Right lobe of liver (tissue), 6 donors: ENCODE data around the gene NUP133. TPM values are rescaled to one million over a fixed set of nuclear protein-coding genes. Genes with fewer than 3 reads are reported as not detected.
A peak's percentile ranks its signal among the peaks of the same experiment; 100 is the strongest.

ENCODE experiments used
- ATAC-seq, 4 donors: fragments of 200-7000 bp; cut with Tn5 transposase; one replicate each; pipeline ENCODE4 v1.9.1; 2020; ENCODE audit warnings: mild to moderate bottlenecking in 4 of 4, moderate library complexity in 4 of 4
- DNase-seq, 3 donors: peaks; one replicate each; pipeline ENCODE4 v3.0.0-alpha.2; 2020
- H3K27ac ChIP-seq, 3 donors: fragments of 200-600 bp; one replicate each; pipeline ENCODE4 v1.8.0; 2022
- H3K27me3 ChIP-seq, 2 donors: fragments of 200-600 bp; one replicate each; pipeline ENCODE4 v1.8.0; 2022
- H3K36me3 ChIP-seq, 4 donors: fragments of 200-600 bp; sonication (generic) in 1 of 4; one replicate each; pipeline versions ENCODE4 v1.5.1 to v1.8.0; 2017 to 2022; ENCODE audit warnings: control low read depth in 1 of 4
- H3K4me1 ChIP-seq, 4 donors: fragments of 200-600 bp; sonication (generic) in 1 of 4; one replicate each; pipeline versions ENCODE4 v1.5.1 to v1.8.0; 2017 to 2022; ENCODE audit warnings: control low read depth in 1 of 4
- H3K4me3 ChIP-seq, 3 donors: fragments of 200-600 bp; one replicate each; pipeline ENCODE4 v1.8.0; 2022
- H3K9me3 ChIP-seq, 4 donors: fragments of 200-600 bp; sonication (generic) in 1 of 4; one replicate each; pipeline versions ENCODE4 v1.5.1 to v1.8.0; 2017 to 2022; ENCODE audit warnings: control low read depth in 1 of 4
- POLR2A ChIP-seq: fragments of 450-650 bp; IDR thresholded peaks from one replicate; pipeline ENCODE4 v1.6.1; 2017; ENCODE audit warnings: antibody characterized with exemption, mild to moderate bottlenecking
- WGBS: methylation state at CpG from one replicate; pipeline ENCODE4 v1.1.6; 2018; ENCODE audit warnings: low coverage, low lambda C conversion rate; ENCODE audit not compliant: insufficient coverage; ENCODE audit errors: missing lambda C conversion rate; 5-methylcytosine and 5-hydroxymethylcytosine counted together
- intact Hi-C, 2 donors: fragments of 100-400 bp; cut with DNase I; formaldehyde crosslinking; loops; one replicate each; pipeline versions ENCODE4 v1.11.2 to v1.14.1; 2022
- total RNA-seq, 6 experiments: library from RNA; depleted of rRNA in 2 of 6; stranded (reverse); fragments of >200 nt in 2 of 6; fragmentation: NEBNext Ultra II Directional in 3 of 6; extraction: Animal tissue kit (Norgen Biotek cat#: 25700) in 3 of 6; gene quantifications; one replicate each; pipeline versions ENCODE4 v1.1.0 to v1.2.4, GENCODE V29; 2016 to 2023
- TF ChIP-seq, protein P1 (sequence below), 4 donors: fragments of 200-600 bp in 3 of 4; fragments of 450-650 bp in 1 of 4; IDR thresholded peaks; one replicate each; pipeline versions ENCODE4 v1.5.1 to v1.8.0; 2016 to 2022; ENCODE audit warnings: antibody characterized with exemption in 4 of 4, mild to moderate bottlenecking in 2 of 4
- donor health status: DM: no; HTN: yes; CAD: no.
- donor health status: DM: no; HTN: no; CAD: no.
- donor health status: DM: no; HTN: no; CAD: no.
- donor health status: DM: no; HTN: yes; CAD: no.
- donor health status: DM: no; HTN: yes; CAD: no.

The NUP133 gene
- total RNA-seq, 6 experiments from 2014 or later: 8.5 to 14.4 (median 11.5) TPM

- peaks cover 0 to 26% of the 10 kb centered on the region in 2 donors for H3K27me3 ChIP-seq
- DNase-seq (no peak), ATAC-seq (no peak)
- no peaks in the 10 kb centered on the region for H3K36me3 ChIP-seq
- 3% methylated on average over 29 of the region's 65 CpGs for WGBS
- no peak overlapping the region for H3K27ac ChIP-seq
- no peaks in the 10 kb centered on the region for H3K9me3 ChIP-seq
- H3K4me1 ChIP-seq: peaks cover 0 to 9% (median 0%) of the 10 kb centered on the region in 4 donors
- H3K4me3 ChIP-seq: no peak overlapping the region
- TF ChIP-seq, protein P1, sequence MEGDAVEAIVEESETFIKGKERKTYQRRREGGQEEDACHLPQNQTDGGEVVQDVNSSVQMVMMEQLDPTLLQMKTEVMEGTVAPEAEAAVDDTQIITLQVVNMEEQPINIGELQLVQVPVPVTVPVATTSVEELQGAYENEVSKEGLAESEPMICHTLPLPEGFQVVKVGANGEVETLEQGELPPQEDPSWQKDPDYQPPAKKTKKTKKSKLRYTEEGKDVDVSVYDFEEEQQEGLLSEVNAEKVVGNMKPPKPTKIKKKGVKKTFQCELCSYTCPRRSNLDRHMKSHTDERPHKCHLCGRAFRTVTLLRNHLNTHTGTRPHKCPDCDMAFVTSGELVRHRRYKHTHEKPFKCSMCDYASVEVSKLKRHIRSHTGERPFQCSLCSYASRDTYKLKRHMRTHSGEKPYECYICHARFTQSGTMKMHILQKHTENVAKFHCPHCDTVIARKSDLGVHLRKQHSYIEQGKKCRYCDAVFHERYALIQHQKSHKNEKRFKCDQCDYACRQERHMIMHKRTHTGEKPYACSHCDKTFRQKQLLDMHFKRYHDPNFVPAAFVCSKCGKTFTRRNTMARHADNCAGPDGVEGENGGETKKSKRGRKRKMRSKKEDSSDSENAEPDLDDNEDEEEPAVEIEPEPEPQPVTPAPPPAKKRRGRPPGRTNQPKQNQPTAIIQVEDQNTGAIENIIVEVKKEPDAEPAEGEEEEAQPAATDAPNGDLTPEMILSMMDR (IDR thresholded peaks at IDR 0.05): no peak
- no peak for TF ChIP-seq POLR2A
- intact Hi-C loops: no loop called here
Measured at GRCh38 chr1:229431284-229432115, 76.6 kb downstream of the NUP133 start.

DNA sequence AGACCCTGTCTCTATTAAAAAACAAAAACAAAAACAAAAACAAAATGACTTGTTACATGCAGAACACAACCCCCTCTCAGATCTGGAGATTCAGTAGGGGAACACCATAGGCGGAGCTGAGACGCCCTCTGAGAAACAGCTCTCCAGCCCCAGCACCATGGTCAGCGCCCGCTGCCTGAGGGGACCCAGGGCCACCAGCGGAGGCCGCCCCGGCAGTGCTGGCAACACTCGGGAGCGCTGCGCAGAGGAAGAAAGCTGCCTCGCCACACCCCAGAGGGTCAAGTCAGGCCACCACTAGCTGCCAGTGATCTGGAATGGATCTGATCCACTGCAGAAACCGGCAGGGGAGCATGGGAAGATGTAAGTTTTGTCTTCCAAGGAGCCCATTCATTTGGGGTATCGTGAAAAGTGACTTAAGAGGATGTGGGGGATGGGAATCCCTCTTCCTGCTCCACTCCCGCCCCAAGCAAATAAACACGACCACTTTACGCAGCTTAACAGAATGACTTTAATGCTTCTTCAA, 77.3 kb downstream of the NUP133 start:
- Histone ChIP-seq H3K4me1 (peaks cover 0 to 9% (median 0%) of the 10 kb centered on the region in 4 donors), H3K4me3 (no peak overlapping the region), H3K27me3 (peaks cover 0 to 26% of the 10 kb centered on the region in 2 donors), H3K9me3 (no peaks in the 10 kb centered on the region), H3K27ac (no peak overlapping the region), H3K36me3 (no peaks in the 10 kb centered on the region)
- DNase-seq (peak in 1 of 3 donors; percentile 46), ATAC-seq (peak; percentile 40 to 73 (median 60))
- intact Hi-C loops: no loop called here
- 0% methylated on average over 7 of the region's 16 CpGs for WGBS
- no peak for TF ChIP-seq POLR2A
- TF ChIP-seq, protein P1 (IDR thresholded peaks at IDR 0.05): no peak

- Histone ChIP-seq H3K36me3 (no peaks in the 10 kb centered on the region), H3K27me3 (peaks cover 0 to 18% of the 10 kb centered on the region in 2 donors), H3K4me3 (no peak overlapping the region), H3K27ac (no peak overlapping the region), H3K9me3 (peaks cover 0 to 3% (median 0%) of the 10 kb centered on the region in 4 donors), H3K4me1 (peaks cover 0 to 9% (median 0%) of the 10 kb centered on the region in 4 donors)
- 53% methylated on average over 3 of the region's 3 CpGs for WGBS
- DNase-seq: no peak
- TF ChIP-seq, protein P1 (IDR thresholded peaks at IDR 0.05): no peak
- TF ChIP-seq POLR2A: no peak
- intact Hi-C loops: no loop called here
- no peak for ATAC-seq
Measured at GRCh38 chr1:229428256-229428655, 79.9 kb downstream of the NUP133 start.

GRCh38 chr1:229427572-229427971, 80.6 kb downstream of the NUP133 start:
- Histone ChIP-seq H3K4me3 (no peak overlapping the region), H3K4me1 (peaks cover 0 to 9% (median 0%) of the 10 kb centered on the region in 4 donors), H3K36me3 (no peaks in the 10 kb centered on the region), H3K9me3 (peaks cover 0 to 3% (median 0%) of the 10 kb centered on the region in 4 donors), H3K27ac (no peak overlapping the region), H3K27me3 (peaks cover 0 to 13% of the 10 kb centered on the region in 2 donors)
- no peak for ATAC-seq
- intact Hi-C loops: no loop called here
- TF ChIP-seq, protein P1 (IDR thresholded peaks at IDR 0.05): no peak
- TF ChIP-seq POLR2A: no peak
- DNase-seq: no peak
- 52% methylated on average over 3 of the region's 3 CpGs for WGBS
